Measurements from ENCODE around the gene TAF12. TPM values are rescaled to one million over a fixed set of nuclear protein-coding genes. Genes with fewer than 3 reads are reported as not detected.
"Not testable (repeated sequence)": the region's sequence is repeated elsewhere in the genome, so short reads cannot be mapped to it uniquely, and the experiment has no call there.

TAF12 gene
- total and polyA plus RNA-seq, 4 donors, result 14.6 to 21.4 (median 17.0) TPM

- H3K4me3 ChIP-seq (ENCODE audit: low read length in 2 of 2); H3K9me3 ChIP-seq (ENCODE audit: control insufficient read depth, low read length); intact Hi-C loops (cut with DNase I); H3K4me1 ChIP-seq (ENCODE audit: control insufficient read depth in 1 of 2, insufficient read depth in 2 of 2, low read length in 2 of 2); H3K27ac ChIP-seq (ENCODE audit: low read depth in 1 of 2, low read length in 2 of 2); H3K27me3 ChIP-seq (ENCODE audit: control insufficient read depth in 1 of 2, insufficient read depth in 2 of 2, low read length in 1 of 2); ATAC-seq (ENCODE audit: low FRiP score); H3K36me3 ChIP-seq (ENCODE audit: control insufficient read depth in 1 of 2, insufficient read depth in 2 of 2, low read length in 1 of 2): not testable (repeated sequence)
- peak in 1 of 2 donors; percentile 32 for DNase-seq
- WGBS, 2 donors, result 91 to 92% methylated on average over 12 of the region's 12 CpGs
These were observed 70.0 kb downstream of the TAF12 start for GRCh38 chr1:28572891-28573290.

GRCh38 chr1:28571911-28572310 is 71.0 kb downstream of the TAF12 start:
- no peaks in the 10 kb centered on the region for H3K9me3 ChIP-seq (ENCODE audit: control insufficient read depth, low read length)
- intact Hi-C loops (cut with DNase I), result no loop called here
- 86% methylated on average over 4 of the region's 4 CpGs for WGBS, 2 donors
- DNase-seq, result no peak
- H3K27me3 ChIP-seq (ENCODE audit: control insufficient read depth in 1 of 2, insufficient read depth in 2 of 2, low read length in 1 of 2), result no peaks in the 10 kb centered on the region
- peaks cover 7 to 12% of the 10 kb centered on the region in 2 donors for H3K36me3 ChIP-seq (ENCODE audit: control insufficient read depth in 1 of 2, insufficient read depth in 2 of 2, low read length in 1 of 2)
- H3K4me3 ChIP-seq (ENCODE audit: low read length in 2 of 2), result no peak overlapping the region
- H3K4me1 ChIP-seq (ENCODE audit: control insufficient read depth in 1 of 2, insufficient read depth in 2 of 2, low read length in 2 of 2), result no peaks in the 10 kb centered on the region
- no peak for ATAC-seq (ENCODE audit: low FRiP score)
- no peak overlapping the region for H3K27ac ChIP-seq (ENCODE audit: low read depth in 1 of 2, low read length in 2 of 2)

- Histone ChIP-seq H3K4me3 (ENCODE audit: low read length in 2 of 2) (no peak overlapping the region), H3K4me1 (ENCODE audit: control insufficient read depth in 1 of 2, insufficient read depth in 2 of 2, low read length in 2 of 2) (no peaks in the 10 kb centered on the region), H3K36me3 (ENCODE audit: control insufficient read depth in 1 of 2, insufficient read depth in 2 of 2, low read length in 1 of 2) (peaks cover 11% of the 10 kb centered on the region in 2 donors), H3K9me3 (ENCODE audit: control insufficient read depth, low read length) (no peaks in the 10 kb centered on the region), H3K27ac (ENCODE audit: low read depth in 1 of 2, low read length in 2 of 2) (no peak overlapping the region), H3K27me3 (ENCODE audit: control insufficient read depth in 1 of 2, insufficient read depth in 2 of 2, low read length in 1 of 2) (no peaks in the 10 kb centered on the region)
- no peak for DNase-seq
- WGBS, 2 donors, result 74 to 83% methylated on average over 2 of the region's 2 CpGs
- intact Hi-C loops (cut with DNase I), result no loop called here
- no peak for ATAC-seq (ENCODE audit: low FRiP score)
These were observed 75.9 kb downstream of the TAF12 start for GRCh38 chr1:28566931-28567330.

DNA sequence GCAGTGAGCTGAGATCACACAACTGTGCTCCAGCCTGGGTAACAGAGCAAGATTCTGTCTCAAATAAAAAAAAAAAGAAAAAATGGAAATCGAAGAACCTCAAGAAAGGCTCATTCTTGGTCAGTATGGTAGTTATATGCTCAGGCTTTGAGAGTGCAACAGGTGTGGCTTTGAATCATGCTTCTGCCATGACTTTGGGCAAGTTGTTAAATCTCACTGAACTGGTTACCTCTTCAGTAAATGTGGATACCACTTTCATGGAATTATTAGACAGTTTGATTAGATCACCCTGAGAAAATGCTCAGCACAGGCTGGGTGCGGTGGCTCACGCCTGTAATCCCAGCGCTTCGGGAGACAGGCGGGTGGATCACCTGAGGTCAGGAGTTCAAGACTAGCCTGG is 77.1 kb downstream of the TAF12 start:
- intact Hi-C loops (cut with DNase I), result no loop called here
- Histone ChIP-seq H3K4me3 (ENCODE audit: low read length in 2 of 2) (no peak overlapping the region), H3K9me3 (ENCODE audit: control insufficient read depth, low read length) (no peaks in the 10 kb centered on the region), H3K27ac (ENCODE audit: low read depth in 1 of 2, low read length in 2 of 2) (no peak overlapping the region), H3K4me1 (ENCODE audit: control insufficient read depth in 1 of 2, insufficient read depth in 2 of 2, low read length in 2 of 2) (no peaks in the 10 kb centered on the region), H3K36me3 (ENCODE audit: control insufficient read depth in 1 of 2, insufficient read depth in 2 of 2, low read length in 1 of 2) (peaks cover 6 to 13% of the 10 kb centered on the region in 2 donors), H3K27me3 (ENCODE audit: control insufficient read depth in 1 of 2, insufficient read depth in 2 of 2, low read length in 1 of 2) (no peaks in the 10 kb centered on the region)
- ATAC-seq (ENCODE audit: low FRiP score), result no peak
- DNase-seq, result no peak
- 98% methylated on average over 6 of the region's 6 CpGs for WGBS, 2 donors

DNA sequence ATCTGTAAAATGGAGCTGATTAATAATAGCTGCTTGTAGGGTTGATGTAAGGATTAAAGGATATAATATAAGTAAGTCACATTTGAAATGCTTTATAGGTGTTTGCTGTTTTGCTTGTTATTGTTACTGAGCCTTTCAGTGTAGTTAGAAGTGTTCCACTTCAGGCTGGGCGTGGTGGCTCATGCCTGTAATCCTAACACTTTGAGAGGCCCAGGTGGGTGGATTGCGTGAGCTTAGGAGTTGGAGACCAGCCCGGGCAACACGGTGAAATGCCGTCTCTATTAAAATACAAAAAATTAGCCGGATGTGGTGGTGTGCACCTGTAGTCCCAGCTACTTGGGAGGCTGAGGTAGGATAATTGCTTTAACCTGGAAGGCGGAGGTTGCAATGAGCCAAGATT is 77.8 kb downstream of the TAF12 start:
- whole genome bisulfite sequencing, 2 donors, result 97 to 98% methylated on average over 7 of the region's 7 CpGs
- Histone ChIP-seq H3K4me1 (ENCODE audit: control insufficient read depth in 1 of 2, insufficient read depth in 2 of 2, low read length in 2 of 2) (no peaks in the 10 kb centered on the region), H3K4me3 (ENCODE audit: low read length in 2 of 2) (no peak overlapping the region), H3K27ac (ENCODE audit: low read depth in 1 of 2, low read length in 2 of 2) (no peak overlapping the region), H3K27me3 (ENCODE audit: control insufficient read depth in 1 of 2, insufficient read depth in 2 of 2, low read length in 1 of 2) (no peaks in the 10 kb centered on the region), H3K9me3 (ENCODE audit: control insufficient read depth, low read length) (no peaks in the 10 kb centered on the region), H3K36me3 (ENCODE audit: control insufficient read depth in 1 of 2, insufficient read depth in 2 of 2, low read length in 1 of 2) (peaks cover 6 to 13% of the 10 kb centered on the region in 2 donors)
- intact Hi-C loops (cut with DNase I), result no loop called here
- ATAC-seq (ENCODE audit: low FRiP score) (no peak), DNase-seq (no peak)

GRCh38 chr1:28564310-28564709 is 78.6 kb downstream of the TAF12 start:
- Histone ChIP-seq H3K9me3 (ENCODE audit: control insufficient read depth, low read length) (no peaks in the 10 kb centered on the region), H3K36me3 (ENCODE audit: control insufficient read depth in 1 of 2, insufficient read depth in 2 of 2, low read length in 1 of 2) (peaks cover 6 to 13% of the 10 kb centered on the region in 2 donors), H3K4me3 (ENCODE audit: low read length in 2 of 2) (no peak overlapping the region), H3K27me3 (ENCODE audit: control insufficient read depth in 1 of 2, insufficient read depth in 2 of 2, low read length in 1 of 2) (no peaks in the 10 kb centered on the region), H3K4me1 (ENCODE audit: control insufficient read depth in 1 of 2, insufficient read depth in 2 of 2, low read length in 2 of 2) (no peaks in the 10 kb centered on the region), H3K27ac (ENCODE audit: low read depth in 1 of 2, low read length in 2 of 2) (no peak overlapping the region)
- ATAC-seq (ENCODE audit: low FRiP score) (no peak), DNase-seq (no peak)
- intact Hi-C loops (cut with DNase I), result no loop called here

- peaks cover 6 to 8% of the 10 kb centered on the region in 2 donors for H3K36me3 ChIP-seq (ENCODE audit: control insufficient read depth in 1 of 2, insufficient read depth in 2 of 2, low read length in 1 of 2)
- DNase-seq (no peak), ATAC-seq (ENCODE audit: low FRiP score) (no peak)
These were observed 82.0 kb downstream of the TAF12 start for GRCh38 chr1:28560886-28561285.

More at GRCh38 chr1:28560886-28561285, 82.0 kb downstream of the TAF12 start:
- no peaks in the 10 kb centered on the region for H3K9me3 ChIP-seq (ENCODE audit: control insufficient read depth, low read length)
- H3K27me3 ChIP-seq (ENCODE audit: control insufficient read depth in 1 of 2, insufficient read depth in 2 of 2, low read length in 1 of 2), result no peaks in the 10 kb centered on the region
- intact Hi-C loops (cut with DNase I), result no loop called here
- H3K4me1 ChIP-seq (ENCODE audit: control insufficient read depth in 1 of 2, insufficient read depth in 2 of 2, low read length in 2 of 2), result no peaks in the 10 kb centered on the region
- WGBS, 2 donors, result 86 to 93% methylated on average over 3 of the region's 3 CpGs
- H3K27ac ChIP-seq (ENCODE audit: low read depth in 1 of 2, low read length in 2 of 2), result no peak overlapping the region
- no peak overlapping the region for H3K4me3 ChIP-seq (ENCODE audit: low read length in 2 of 2)

Other genes with a start within 250 kb of the TAF12 start
- 10 to 100 TPM in 1 of 2 donors, 1 to 10 TPM in 1; 9.0 to 10.0 TPM for gene RCC1, start 137.0 kb downstream of the TAF12 start, total RNA-seq
- 10 to 100 TPM in 1 of 2 donors, 1 to 10 TPM in 1; 9.0 to 17.0 TPM for gene RCC1, start 137.0 kb downstream of the TAF12 start, polyA plus RNA-seq
- 10 to 100 TPM; 19.8 to 30.9 TPM for gene TRNAU1AP, start 90.0 kb downstream of the TAF12 start, total RNA-seq
- 10 to 100 TPM; 34.9 to 39.2 TPM for gene TRNAU1AP, start 90.0 kb downstream of the TAF12 start, polyA plus RNA-seq
- gene RAB42, start 50.8 kb downstream of the TAF12 start, total RNA-seq, result 1 to 10 TPM; 2.0 to 4.3 TPM
- 1 to 10 TPM; 1.1 to 3.8 TPM for gene RAB42, start 50.8 kb downstream of the TAF12 start, polyA plus RNA-seq
- gene RNU11, start 5.5 kb upstream of the TAF12 start, total RNA-seq, result not detected
- gene RNU11, start 5.5 kb upstream of the TAF12 start, polyA plus RNA-seq, result not detected
- gene GMEB1, start 25.7 kb upstream of the TAF12 start, total RNA-seq, result 10 to 100 TPM; 11.1 to 11.9 TPM
- 1 to 10 TPM; 4.1 to 4.2 TPM for gene GMEB1, start 25.7 kb upstream of the TAF12 start, polyA plus RNA-seq
- 10 to 100 TPM; 40.1 to 46.5 TPM for gene YTHDF2, start 93.9 kb upstream of the TAF12 start, total RNA-seq
- gene YTHDF2, start 93.9 kb upstream of the TAF12 start, polyA plus RNA-seq, result 10 to 100 TPM; 17.2 to 22.4 TPM
- not detected for gene OPRD1, start 169.1 kb upstream of the TAF12 start, total RNA-seq
- not detected for gene OPRD1, start 169.1 kb upstream of the TAF12 start, polyA plus RNA-seq